Astrocyte (in vitro differentiated cells and primary cell): ENCODE results near the gene BUB1B. TPM values are rescaled to one million over a fixed set of nuclear protein-coding genes. Genes with fewer than 3 reads are reported as not detected.

Experiments
- DNase-seq: peaks from one replicate; pipeline ENCODE4 v3.0.0-alpha.2; 2010; ENCODE audit warnings: low read depth
- FAIRE-seq: peaks from 2 replicates; lab custom pipeline; 2011; peaks lifted over from hg19 to GRCh38; lab: Jason Lieb, UNC
- H2AFZ ChIP-seq: 2 replicates; pipeline ENCODE4 v1.6.0; 2012; ENCODE audit warnings: low read depth, low read length, inconsistent platforms
- H3K27ac ChIP-seq: 2 replicates; pipeline ENCODE4 v1.5.1; 2011; ENCODE audit warnings: low read depth, low read length, inconsistent platforms
- H3K27me3 ChIP-seq: 2 replicates; pipeline ENCODE4 v1.6.0; 2011; ENCODE audit warnings: low read length, inconsistent platforms; ENCODE audit not compliant: insufficient read depth
- H3K36me3 ChIP-seq: 2 replicates; pipeline ENCODE4 v1.5.1; 2011; ENCODE audit warnings: low read length, inconsistent platforms; ENCODE audit not compliant: insufficient read depth
- H3K4me1 ChIP-seq: 2 replicates; pipeline ENCODE4 v1.5.1; 2011; ENCODE audit warnings: low read length, inconsistent platforms; ENCODE audit not compliant: insufficient read depth
- H3K4me2 ChIP-seq: 2 replicates; pipeline ENCODE4 v1.6.0; 2012; ENCODE audit warnings: low read length, inconsistent platforms
- H3K4me3 ChIP-seq: 2 replicates; pipeline ENCODE4 v1.5.1; 2011; ENCODE audit warnings: low read depth, mild to moderate bottlenecking, low read length, inconsistent platforms; ENCODE audit not compliant: insufficient read depth
- H3K79me2 ChIP-seq: 2 replicates; pipeline ENCODE4 v1.6.0; 2012; ENCODE audit warnings: mild to moderate bottlenecking, low read length, inconsistent platforms; ENCODE audit not compliant: insufficient read depth
- H3K9ac ChIP-seq: 2 replicates; pipeline ENCODE4 v1.6.0; 2012; ENCODE audit warnings: mild to moderate bottlenecking, low read length, inconsistent platforms
- H3K9me3 ChIP-seq: 2 replicates; pipeline ENCODE4 v1.5.1; 2012; ENCODE audit warnings: low read depth, mild to moderate bottlenecking, low read length, inconsistent platforms; ENCODE audit not compliant: insufficient read depth
- H4K20me1 ChIP-seq: 2 replicates; pipeline ENCODE4 v1.6.0; 2012; ENCODE audit warnings: low read length, inconsistent platforms; ENCODE audit not compliant: insufficient read depth
- H3K27ac Mint-ChIP-seq: one replicate; pipeline ENCODE4 v1.8.0; 2021; ENCODE audit warnings: mild to moderate bottlenecking, mixed read lengths; ENCODE audit not compliant: unreplicated experiment
- H3K27me3 Mint-ChIP-seq: one replicate; pipeline ENCODE4 v1.8.0; 2021; ENCODE audit warnings: low read depth, mixed read lengths; ENCODE audit not compliant: unreplicated experiment
- H3K36me3 Mint-ChIP-seq: one replicate; pipeline ENCODE4 v1.8.0; 2021; ENCODE audit warnings: low read depth, mixed read lengths; ENCODE audit not compliant: unreplicated experiment
- H3K4me1 Mint-ChIP-seq: one replicate; pipeline ENCODE4 v1.8.0; 2021; ENCODE audit warnings: low read depth, mixed read lengths; ENCODE audit not compliant: unreplicated experiment
- H3K4me3 Mint-ChIP-seq: one replicate; pipeline ENCODE4 v1.8.0; 2021; ENCODE audit warnings: mild to moderate bottlenecking, moderate library complexity, mixed read lengths; ENCODE audit not compliant: unreplicated experiment
- H3K9me3 Mint-ChIP-seq: one replicate; pipeline ENCODE4 v1.8.0; 2021; ENCODE audit warnings: mild to moderate bottlenecking, mixed read lengths; ENCODE audit not compliant: unreplicated experiment
- EZH2 ChIP-seq: IDR thresholded peaks from 2 replicates; pipeline ENCODE4 v1.6.1; 2012; ENCODE audit warnings: mild to moderate bottlenecking, low read length, inconsistent platforms; ENCODE audit not compliant: insufficient read depth
- total RNA-seq: library from RNA; stranded (reverse); gene quantifications from 2 replicates; pipeline ENCODE4 v1.2.1, GENCODE V29; 2021
- TF ChIP-seq, protein P1 (sequence below): IDR thresholded peaks from 2 replicates; pipeline ENCODE4 v1.5.1; 2011; ENCODE audit warnings: low read depth, mild to moderate bottlenecking, inconsistent platforms, low read length, moderate library complexity; ENCODE audit not compliant: insufficient read depth

Gene BUB1B
- total RNA-seq, 1 donor from 2014 or later: 5.2 TPM

DNA sequence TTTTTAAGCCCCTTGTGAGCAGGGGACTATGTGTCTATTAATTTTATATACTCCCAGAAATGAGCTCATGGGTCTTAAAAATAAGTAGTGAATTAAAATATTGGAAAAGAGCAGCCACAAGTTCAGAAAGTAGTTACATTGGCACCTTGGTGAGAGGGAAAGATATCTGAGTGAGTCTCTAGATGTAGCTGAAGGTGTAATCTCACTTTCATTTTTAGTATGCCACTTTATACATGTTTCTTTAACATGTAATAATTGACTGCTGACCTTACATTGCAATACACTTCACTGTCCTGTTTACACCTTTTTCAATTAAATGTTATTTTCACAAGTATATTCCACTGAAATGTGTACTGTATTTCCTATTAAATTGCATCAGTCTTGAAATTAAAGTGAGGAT, 65.9 kb downstream of the BUB1B start:
- H3K4me3 ChIP-seq: no peak overlapping the region
- no peak overlapping the region for H3K4me2 ChIP-seq
- H3K27me3 Mint-ChIP-seq: peaks cover 6% of the 10 kb centered on the region
- no peak for TF ChIP-seq EZH2
- TF ChIP-seq, protein P1, sequence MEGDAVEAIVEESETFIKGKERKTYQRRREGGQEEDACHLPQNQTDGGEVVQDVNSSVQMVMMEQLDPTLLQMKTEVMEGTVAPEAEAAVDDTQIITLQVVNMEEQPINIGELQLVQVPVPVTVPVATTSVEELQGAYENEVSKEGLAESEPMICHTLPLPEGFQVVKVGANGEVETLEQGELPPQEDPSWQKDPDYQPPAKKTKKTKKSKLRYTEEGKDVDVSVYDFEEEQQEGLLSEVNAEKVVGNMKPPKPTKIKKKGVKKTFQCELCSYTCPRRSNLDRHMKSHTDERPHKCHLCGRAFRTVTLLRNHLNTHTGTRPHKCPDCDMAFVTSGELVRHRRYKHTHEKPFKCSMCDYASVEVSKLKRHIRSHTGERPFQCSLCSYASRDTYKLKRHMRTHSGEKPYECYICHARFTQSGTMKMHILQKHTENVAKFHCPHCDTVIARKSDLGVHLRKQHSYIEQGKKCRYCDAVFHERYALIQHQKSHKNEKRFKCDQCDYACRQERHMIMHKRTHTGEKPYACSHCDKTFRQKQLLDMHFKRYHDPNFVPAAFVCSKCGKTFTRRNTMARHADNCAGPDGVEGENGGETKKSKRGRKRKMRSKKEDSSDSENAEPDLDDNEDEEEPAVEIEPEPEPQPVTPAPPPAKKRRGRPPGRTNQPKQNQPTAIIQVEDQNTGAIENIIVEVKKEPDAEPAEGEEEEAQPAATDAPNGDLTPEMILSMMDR: no peak
- no peaks in the 10 kb centered on the region for H3K4me1 ChIP-seq
- no peaks in the 10 kb centered on the region for H3K79me2 ChIP-seq
- H3K4me3 Mint-ChIP-seq: no peak overlapping the region
- H3K27ac Mint-ChIP-seq: no peak overlapping the region
- FAIRE-seq (no peak), DNase-seq (no peak)
- no peaks in the 10 kb centered on the region for H3K36me3 Mint-ChIP-seq
- H3K9ac ChIP-seq: no peak overlapping the region
- peaks cover 5% of the 10 kb centered on the region for H3K36me3 ChIP-seq
- no peak overlapping the region for H2AFZ ChIP-seq
- no peaks in the 10 kb centered on the region for H4K20me1 ChIP-seq
- no peaks in the 10 kb centered on the region for H3K27me3 ChIP-seq
- H3K27ac ChIP-seq: no peak overlapping the region
- H3K9me3 Mint-ChIP-seq: no peaks in the 10 kb centered on the region
- H3K9me3 ChIP-seq: no peaks in the 10 kb centered on the region
- no peaks in the 10 kb centered on the region for H3K4me1 Mint-ChIP-seq

DNA sequence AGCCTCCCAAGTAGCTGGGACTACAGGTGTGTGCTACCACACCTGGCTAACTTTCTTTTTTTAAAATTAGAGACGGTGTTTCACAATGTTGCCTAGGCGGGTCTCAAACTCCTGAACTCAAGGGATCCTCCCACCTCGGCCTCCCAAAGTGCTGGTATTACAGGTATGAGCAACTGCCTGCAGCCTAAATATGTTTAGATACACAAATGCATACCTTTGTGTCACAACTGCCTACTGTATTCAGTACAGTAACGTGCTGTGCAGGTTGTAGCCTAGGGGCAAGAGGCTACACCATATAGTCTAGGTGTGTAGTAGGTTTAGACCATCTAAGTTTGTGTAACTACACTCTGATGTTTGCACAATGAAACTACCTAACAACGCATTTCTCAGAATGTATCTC, 68.4 kb downstream of the BUB1B start:
- no peak overlapping the region for H3K9ac ChIP-seq
- TF ChIP-seq, protein P1: no peak
- no peak for TF ChIP-seq EZH2
- Mint-ChIP-seq H3K36me3 (no peaks in the 10 kb centered on the region), H3K27ac (no peak overlapping the region), H3K4me3 (no peak overlapping the region), H3K4me1 (peaks cover 3% of the 10 kb centered on the region), H3K9me3 (no peaks in the 10 kb centered on the region), H3K27me3 (peaks cover 6% of the 10 kb centered on the region)
- H3K36me3 ChIP-seq: peaks cover 3% of the 10 kb centered on the region
- no peak overlapping the region for H3K27ac ChIP-seq
- no peaks in the 10 kb centered on the region for H3K79me2 ChIP-seq
- no peak overlapping the region for H3K4me3 ChIP-seq
- no peaks in the 10 kb centered on the region for H4K20me1 ChIP-seq
- no peaks in the 10 kb centered on the region for H3K9me3 ChIP-seq
- no peak for FAIRE-seq
- no peak overlapping the region for H3K4me2 ChIP-seq
- no peak overlapping the region for H2AFZ ChIP-seq
- no peak for DNase-seq
- no peaks in the 10 kb centered on the region for H3K4me1 ChIP-seq
- no peaks in the 10 kb centered on the region for H3K27me3 ChIP-seq

DNA sequence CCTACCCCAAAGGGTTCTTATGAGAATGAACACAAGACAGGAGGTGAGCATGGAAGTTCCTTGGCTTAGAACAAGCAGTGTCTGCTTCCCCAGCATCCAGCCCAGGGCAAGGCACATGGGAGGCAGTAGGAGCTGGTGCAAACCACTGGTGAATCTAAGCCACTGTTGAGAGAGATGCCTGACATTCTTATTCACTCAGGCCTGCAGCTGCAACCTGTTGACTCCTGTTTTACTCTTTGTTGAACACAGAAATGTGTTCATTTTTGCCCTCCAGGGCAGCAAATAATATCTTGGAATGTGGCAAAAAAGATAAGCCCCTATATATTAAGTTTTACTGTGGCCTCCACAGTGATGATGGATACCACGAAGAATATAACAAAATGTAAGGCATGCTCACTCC, 69.1 kb downstream of the BUB1B start:
- no peaks in the 10 kb centered on the region for H3K9me3 ChIP-seq
- H3K27ac Mint-ChIP-seq: no peak overlapping the region
- no peak overlapping the region for H3K4me3 Mint-ChIP-seq
- no peaks in the 10 kb centered on the region for H3K9me3 Mint-ChIP-seq
- H3K27me3 ChIP-seq: no peaks in the 10 kb centered on the region
- H3K4me1 ChIP-seq: no peaks in the 10 kb centered on the region
- H3K9ac ChIP-seq: no peak overlapping the region
- no peak for DNase-seq
- no peaks in the 10 kb centered on the region for H3K79me2 ChIP-seq
- no peak for TF ChIP-seq EZH2
- TF ChIP-seq, protein P1: no peak
- no peak overlapping the region for H3K4me2 ChIP-seq
- peaks cover 3% of the 10 kb centered on the region for H3K36me3 ChIP-seq
- no peak overlapping the region for H2AFZ ChIP-seq
- H3K27me3 Mint-ChIP-seq: peaks cover 1% of the 10 kb centered on the region
- H3K4me1 Mint-ChIP-seq: peaks cover 9% of the 10 kb centered on the region
- H3K27ac ChIP-seq: no peak overlapping the region
- H3K4me3 ChIP-seq: no peak overlapping the region
- no peaks in the 10 kb centered on the region for H3K36me3 Mint-ChIP-seq
- H4K20me1 ChIP-seq: no peaks in the 10 kb centered on the region
- no peak for FAIRE-seq
